HG02571 (cell line): ENCODE measurements around the gene SMIM10.
"Not testable (repeated sequence)": the region's sequence is repeated elsewhere in the genome, so short reads cannot be mapped to it uniquely, and the experiment has no call there.

Source experiments
- ATAC-seq: cut with Tn5 transposase; IDR thresholded peaks from one replicate; pipeline ENCODE4 v1.9.1; 2021; ENCODE audit warnings: mild to moderate bottlenecking, moderate library complexity; ENCODE audit not compliant: unreplicated experiment

Gene SMIM10

DNA sequence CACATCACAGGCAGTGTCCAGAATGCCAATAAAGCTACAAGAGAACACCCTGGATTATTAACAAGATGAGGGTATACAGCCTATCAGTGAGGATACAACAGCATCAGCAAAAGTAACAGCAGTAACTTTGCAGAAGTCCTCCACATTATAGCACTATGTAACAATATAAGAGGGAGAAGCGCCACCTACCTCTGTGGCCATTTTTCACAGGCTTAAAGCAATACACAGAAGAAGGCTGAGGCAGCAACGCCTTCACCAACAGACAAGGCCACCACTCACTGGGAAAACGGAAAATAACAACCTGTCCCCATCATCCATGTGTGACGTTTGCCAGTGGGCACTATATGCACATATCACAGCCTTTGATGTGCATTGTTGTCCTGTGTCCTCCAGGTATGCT, 19.0 kb downstream of the SMIM10 start:
- no peak for ATAC-seq

DNA sequence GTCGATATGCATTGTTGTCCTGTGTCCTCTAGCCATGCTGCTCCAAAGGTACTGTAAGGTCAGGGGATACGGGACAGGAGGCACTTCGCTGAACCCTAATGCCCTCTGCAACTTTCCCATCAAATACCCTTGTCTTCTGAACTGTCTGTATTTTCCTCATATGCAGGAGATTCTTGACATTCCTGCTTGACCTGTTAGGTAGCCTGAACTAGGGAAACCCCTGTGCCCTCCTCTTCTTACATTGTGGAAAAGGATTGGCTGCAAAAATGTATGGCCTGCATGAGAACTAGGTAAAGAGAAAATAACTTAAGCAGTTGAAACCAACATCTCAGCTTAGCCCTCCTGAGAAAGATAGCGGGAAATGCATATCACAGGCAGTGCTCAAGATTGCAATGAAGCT, 20.1 kb downstream of the SMIM10 start:
- ATAC-seq: no peak

DNA sequence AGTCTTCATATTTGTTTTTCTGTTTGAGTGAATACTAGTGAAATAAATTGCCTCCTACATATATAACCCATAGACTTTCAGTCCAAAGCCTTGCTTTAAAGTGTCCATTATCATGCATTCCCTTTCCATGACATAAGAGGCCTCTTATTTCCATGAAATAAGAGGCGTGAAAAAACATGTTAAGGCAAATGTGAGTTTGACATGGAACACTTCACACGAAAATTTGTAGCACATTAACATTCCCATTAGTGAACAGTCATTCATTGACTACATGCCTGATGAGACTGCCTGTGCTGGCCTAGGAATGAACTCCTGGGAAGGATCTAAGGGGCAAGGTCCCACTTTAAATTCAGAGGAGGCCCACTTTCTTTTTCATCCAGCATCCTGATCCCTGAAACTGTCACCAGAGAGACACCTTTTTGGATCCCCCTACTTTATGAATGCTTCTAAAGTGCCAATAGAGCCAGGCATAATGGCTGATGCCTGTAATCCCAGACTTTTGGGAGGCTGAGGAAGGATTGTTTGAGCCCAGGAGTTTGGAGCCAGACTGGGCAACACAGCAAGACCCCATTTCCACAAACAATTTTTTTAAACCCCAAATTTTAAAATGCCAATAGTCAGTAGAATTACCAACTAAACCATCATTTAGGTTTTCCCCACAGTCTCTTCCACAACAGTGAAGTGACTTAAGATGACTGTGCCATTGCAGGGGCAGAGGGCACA, 24.9 kb downstream of the SMIM10 start:
- ATAC-seq: no peak

DNA sequence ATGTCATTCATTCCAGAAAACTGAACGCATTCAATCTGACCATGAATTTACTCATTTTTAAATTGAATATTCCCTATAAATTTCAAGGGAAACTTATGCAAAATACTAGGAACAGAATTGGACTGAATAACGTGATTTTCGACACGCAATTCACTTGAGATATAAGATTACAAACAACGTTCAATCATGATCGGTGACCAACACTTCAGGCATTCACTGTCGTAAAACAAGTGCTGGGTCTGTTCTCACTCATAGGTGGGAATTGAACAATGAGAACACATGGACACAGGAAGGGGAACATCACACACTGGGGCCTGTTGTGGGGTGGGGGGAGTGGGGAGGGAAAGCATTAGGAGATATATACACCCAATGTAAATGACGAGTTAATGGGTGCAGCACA, 29.1 kb downstream of the SMIM10 start:
- not testable (repeated sequence) for ATAC-seq

DNA sequence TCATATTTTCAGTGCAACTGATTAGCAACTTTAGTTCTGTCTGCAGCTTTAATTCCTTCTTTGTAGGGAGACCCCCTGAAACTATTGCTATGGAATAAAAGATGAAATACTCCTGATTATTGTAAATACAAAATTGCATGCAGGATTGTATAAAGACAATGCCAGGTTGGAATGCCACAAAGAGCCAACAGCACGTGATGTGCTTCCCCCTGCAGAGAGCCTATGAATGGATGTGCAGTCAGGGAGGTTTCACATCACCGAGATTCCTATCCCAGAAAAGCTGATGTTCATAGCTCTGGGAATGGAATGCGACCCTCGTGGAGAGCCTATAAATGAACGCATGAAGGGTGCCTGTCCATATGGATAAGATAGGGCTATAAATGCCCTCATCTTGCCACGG, 33.0 kb downstream of the SMIM10 start:
- ATAC-seq: not testable (repeated sequence)

DNA sequence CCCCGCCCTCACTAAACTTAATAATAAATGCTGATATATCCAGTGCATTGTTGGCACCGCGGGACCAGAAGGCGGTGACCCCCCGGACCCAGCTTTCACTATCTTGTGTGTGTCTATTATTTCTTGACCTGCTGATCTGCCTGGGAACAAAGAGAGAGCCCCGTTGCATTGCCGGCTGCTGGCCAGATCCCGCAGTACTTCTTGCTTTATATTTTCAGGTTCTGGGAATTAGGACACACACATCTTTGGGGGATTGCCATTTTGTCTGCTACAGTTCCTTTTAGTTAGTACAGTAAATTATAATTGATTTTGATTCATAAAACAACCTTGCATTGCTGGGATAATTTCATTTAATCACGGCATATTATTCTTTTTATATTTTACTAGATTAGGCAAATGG, 33.7 kb downstream of the SMIM10 start:
- no peak for ATAC-seq

DNA sequence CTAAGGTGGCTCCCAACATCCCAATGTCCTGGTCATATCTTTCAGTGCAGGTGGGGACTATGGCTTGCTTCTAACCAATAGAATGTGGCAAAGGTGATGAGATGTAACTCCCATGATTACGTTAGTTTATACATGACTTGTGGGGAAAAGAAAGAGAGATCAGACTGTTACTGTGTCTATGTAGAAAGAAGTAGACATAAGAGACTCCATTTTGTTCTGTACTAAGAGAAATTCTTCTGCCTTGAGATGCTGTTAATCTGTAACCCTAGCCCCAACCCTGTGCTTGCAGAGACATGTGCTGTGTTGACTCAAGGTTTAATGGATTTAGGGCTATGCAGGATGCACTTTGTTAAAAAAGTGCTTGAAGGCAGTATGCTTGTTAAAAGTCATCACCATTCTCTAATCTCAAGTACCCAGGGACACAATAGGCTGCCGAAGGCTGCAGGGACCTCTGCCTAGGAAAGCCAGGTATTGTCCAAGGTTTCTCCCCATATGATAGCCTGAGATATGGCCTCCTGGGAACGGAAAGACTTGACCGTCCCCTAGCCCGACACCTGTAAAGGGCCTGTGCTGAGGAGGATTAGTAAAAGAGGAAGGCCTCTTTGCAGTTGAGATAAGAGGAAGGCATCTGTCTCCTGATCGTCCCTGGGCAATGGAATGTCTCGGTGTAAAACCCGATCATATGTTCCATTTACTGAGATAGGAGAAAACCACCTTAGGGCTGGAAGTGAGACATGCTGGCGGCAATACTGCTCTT, 39.6 kb downstream of the SMIM10 start:
- ATAC-seq: not testable (repeated sequence)

DNA sequence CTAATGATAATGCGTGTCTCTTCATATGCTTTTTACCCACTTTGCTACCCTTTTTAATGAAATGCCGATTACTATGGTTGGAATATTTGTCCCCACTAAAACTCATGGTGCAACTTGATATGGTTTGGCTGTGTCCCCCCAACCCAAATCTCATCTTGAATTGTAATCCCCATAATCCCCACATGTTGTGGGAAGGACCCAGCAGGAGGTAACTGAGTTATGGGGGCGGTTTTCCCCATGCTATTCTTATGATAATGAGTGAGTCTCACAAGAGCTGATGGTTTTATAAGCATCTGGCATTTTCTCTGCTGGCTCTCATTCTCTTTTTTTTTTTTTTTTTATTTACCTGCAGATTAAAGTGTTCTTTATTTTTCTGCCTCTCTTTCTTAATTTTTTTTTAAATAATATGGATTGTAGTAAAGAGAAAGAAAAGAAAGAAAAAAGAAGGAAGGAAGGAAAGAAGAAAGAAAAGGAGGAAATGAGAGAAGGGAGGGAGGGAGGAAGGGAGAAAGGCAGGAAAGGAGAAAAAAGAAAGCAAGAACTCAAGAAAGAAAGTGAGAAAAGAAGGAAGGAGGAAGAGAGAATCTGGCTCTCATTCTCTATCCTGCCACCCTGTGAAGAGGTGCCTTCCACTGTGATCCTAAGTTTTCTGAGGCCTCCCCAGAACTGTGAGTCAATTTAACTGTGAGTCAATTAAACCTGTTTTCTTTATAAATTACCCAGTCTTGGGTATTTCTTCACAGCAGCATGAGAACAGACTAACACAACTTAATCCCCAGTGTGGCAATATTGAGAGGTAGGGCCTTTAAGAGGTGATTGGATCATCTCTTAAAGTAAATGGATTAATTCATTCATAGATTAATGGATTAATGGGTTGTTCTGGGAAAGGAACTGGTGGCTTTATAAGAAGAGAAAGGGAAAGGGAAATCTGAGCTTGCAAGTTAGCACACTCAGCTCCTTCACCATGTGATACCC, 50.6 kb downstream of the SMIM10 start:
- ATAC-seq: not testable (repeated sequence)
